ENCODE results near the gene C12orf76. TPM values are rescaled to one million over a fixed set of nuclear protein-coding genes. Genes with fewer than 3 reads are reported as not detected.
"Not testable (repeated sequence)": the region's sequence is repeated elsewhere in the genome, so short reads cannot be mapped to it uniquely, and the experiment has no call there.

The C12orf76 gene
- total RNA-seq, 1 experiment from 2014 or later = 10.1 TPM

GRCh38 chr12:110073049-110073831, 24.9 kb upstream of the C12orf76 start:
- no peaks in the 10 kb centered on the region for H3K4me1 ChIP-seq (ENCODE audit: control insufficient read depth in 1 of 2, insufficient read depth in 2 of 2, low read length in 2 of 2)
- H3K36me3 ChIP-seq (ENCODE audit: control insufficient read depth in 1 of 2, insufficient read depth in 2 of 2, low read length in 2 of 2) = no peaks in the 10 kb centered on the region
- no peak overlapping the region for H3K9ac ChIP-seq (ENCODE audit: low read length)
- CTCF ChIA-PET = interaction anchor here (0.7 kb wide), 1 partner anchor 358 kb away, joined by 3 read pairs; no protein-coding TSS in a partner anchor
- DNase-seq (ENCODE audit: low read depth, low spot score) (no peak), ATAC-seq (no peak)
- no peaks in the 10 kb centered on the region for H3K27me3 ChIP-seq (ENCODE audit: insufficient read depth, low read length)
- no peak overlapping the region for H2AFZ ChIP-seq (ENCODE audit: low read depth, low read length, poor library complexity, severe bottlenecking)
- intact Hi-C loops (cut with micrococcal nuclease) = no loop called here
- BruUV-seq (replicated peaks) = no TSS peak
- H4K20me1 ChIP-seq (ENCODE audit: insufficient read depth) = no peaks in the 10 kb centered on the region
- no peaks in the 10 kb centered on the region for H3K79me2 ChIP-seq (ENCODE audit: insufficient read depth, low read length)
- H3K4me2 ChIP-seq (ENCODE audit: low read length) = no peak overlapping the region
- no peaks in the 10 kb centered on the region for H3K9me3 ChIP-seq (ENCODE audit: control insufficient read depth in 1 of 2, insufficient read depth in 1 of 2, low read depth in 1 of 2, low read length in 2 of 2)
- no peaks in the 10 kb centered on the region for H3K9me2 ChIP-seq (ENCODE audit: insufficient read depth)
- H3K27ac ChIP-seq (ENCODE audit: low read depth, low read length) = no peak overlapping the region
- H3K4me3 ChIP-seq (replicated peaks in 1 of 2; ENCODE audit: low read depth in 1 of 2, low read length in 2 of 2) = no peak overlapping the region
- TF ChIP-seq ELF1 (IDR thresholded peaks at IDR 0.05; ENCODE audit: borderline replicate concordance, low read depth) (no peak), JUND (IDR thresholded peaks at IDR 0.05) (no peak), CBX3 (IDR thresholded peaks at IDR 0.05; ENCODE audit: low read depth) (no peak), ATF3 (IDR thresholded peaks at IDR 0.05) (no peak), CEBPB (IDR thresholded peaks at IDR 0.05; ENCODE audit: low read depth) (no peak), FOSL1 (IDR thresholded peaks at IDR 0.05; ENCODE audit: low read depth) (no peak), TCF7L2 (IDR thresholded peaks at IDR 0.05; ENCODE audit: borderline replicate concordance, extremely low read depth, insufficient read depth, insufficient read length) (no peak), SIN3A (IDR thresholded peaks at IDR 0.05; ENCODE audit: low read depth) (no peak), RAD21 (IDR thresholded peaks at IDR 0.05; ENCODE audit: low read depth) (no peak), EZH2 (IDR thresholded peaks at IDR 0.05) (no peak), SRF (IDR thresholded peaks at IDR 0.05; ENCODE audit: low read depth) (no peak), ZNF274 (IDR thresholded peaks at IDR 0.05; ENCODE audit: low read depth, low read length) (no peak), SP1 (IDR thresholded peaks at IDR 0.05; ENCODE audit: low read depth) (no peak)
- TF ChIP-seq, protein P1, sequence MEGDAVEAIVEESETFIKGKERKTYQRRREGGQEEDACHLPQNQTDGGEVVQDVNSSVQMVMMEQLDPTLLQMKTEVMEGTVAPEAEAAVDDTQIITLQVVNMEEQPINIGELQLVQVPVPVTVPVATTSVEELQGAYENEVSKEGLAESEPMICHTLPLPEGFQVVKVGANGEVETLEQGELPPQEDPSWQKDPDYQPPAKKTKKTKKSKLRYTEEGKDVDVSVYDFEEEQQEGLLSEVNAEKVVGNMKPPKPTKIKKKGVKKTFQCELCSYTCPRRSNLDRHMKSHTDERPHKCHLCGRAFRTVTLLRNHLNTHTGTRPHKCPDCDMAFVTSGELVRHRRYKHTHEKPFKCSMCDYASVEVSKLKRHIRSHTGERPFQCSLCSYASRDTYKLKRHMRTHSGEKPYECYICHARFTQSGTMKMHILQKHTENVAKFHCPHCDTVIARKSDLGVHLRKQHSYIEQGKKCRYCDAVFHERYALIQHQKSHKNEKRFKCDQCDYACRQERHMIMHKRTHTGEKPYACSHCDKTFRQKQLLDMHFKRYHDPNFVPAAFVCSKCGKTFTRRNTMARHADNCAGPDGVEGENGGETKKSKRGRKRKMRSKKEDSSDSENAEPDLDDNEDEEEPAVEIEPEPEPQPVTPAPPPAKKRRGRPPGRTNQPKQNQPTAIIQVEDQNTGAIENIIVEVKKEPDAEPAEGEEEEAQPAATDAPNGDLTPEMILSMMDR (IDR thresholded peaks at IDR 0.05 in 2 of 3, conservative IDR thresholded peaks at IDR 0.05 in 1 of 3; ENCODE audit: borderline replicate concordance in 1 of 3, insufficient read depth in 1 of 3, low read depth in 2 of 3, low read length in 2 of 3) = no peak
- RAD21 ChIA-PET (ENCODE audit: low non-redundant PET in 1 of 2, low total read pairs in 2 of 2, uncharacterized antibody in 2 of 2, unreplicated experiment in 2 of 2) = no interaction called here
- POLR2A ChIA-PET = no interaction called here

- H3K79me2 ChIP-seq (ENCODE audit: insufficient read depth, low read length); H3K27ac ChIP-seq (ENCODE audit: low read depth, low read length); H2AFZ ChIP-seq (ENCODE audit: low read depth, low read length, poor library complexity, severe bottlenecking); H3K4me2 ChIP-seq (ENCODE audit: low read length); CTCF ChIA-PET; H3K9me3 ChIP-seq (ENCODE audit: control insufficient read depth in 1 of 2, insufficient read depth in 1 of 2, low read depth in 1 of 2, low read length in 2 of 2); RAD21 ChIA-PET (ENCODE audit: low non-redundant PET in 1 of 2, low total read pairs in 2 of 2, uncharacterized antibody in 2 of 2, unreplicated experiment in 2 of 2); H4K20me1 ChIP-seq (ENCODE audit: insufficient read depth); BruUV-seq (replicated peaks); H3K27me3 ChIP-seq (ENCODE audit: insufficient read depth, low read length); H3K4me3 ChIP-seq (replicated peaks in 1 of 2; ENCODE audit: low read depth in 1 of 2, low read length in 2 of 2); POLR2A ChIA-PET; intact Hi-C loops (cut with micrococcal nuclease); H3K9ac ChIP-seq (ENCODE audit: low read length); ATAC-seq; H3K9me2 ChIP-seq (ENCODE audit: insufficient read depth); H3K36me3 ChIP-seq (ENCODE audit: control insufficient read depth in 1 of 2, insufficient read depth in 2 of 2, low read length in 2 of 2); DNase-seq (ENCODE audit: low read depth, low spot score); H3K4me1 ChIP-seq (ENCODE audit: control insufficient read depth in 1 of 2, insufficient read depth in 2 of 2, low read length in 2 of 2): not testable (repeated sequence)
Measured at GRCh38 chr12:110072636-110073035, 24.3 kb upstream of the C12orf76 start.
